NB4 (cell line): ENCODE data around the gene NFAM1.

ENCODE experiments used
- DNase-seq: peaks from one replicate; pipeline ENCODE4 v3.0.0; 2010; ENCODE audit warnings: low read depth
- H3K4me3 ChIP-seq: one replicate; pipeline ENCODE4 v1.5.1; 2011; ENCODE audit warnings: mild to moderate bottlenecking, low read depth, low read length, moderate library complexity
- CTCF ChIP-seq: IDR thresholded peaks from one replicate; pipeline ENCODE4 v1.5.1; 2012; ENCODE audit warnings: low read depth, low read length
- MAX ChIP-seq: IDR thresholded peaks from 2 replicates; pipeline ENCODE4 v1.6.1; 2011; ENCODE audit warnings: low read depth, low read length
- MYC ChIP-seq: IDR thresholded peaks from 2 replicates; pipeline ENCODE4 v1.6.1; 2011; ENCODE audit warnings: low read depth, low read length
- POLR2A ChIP-seq: IDR thresholded peaks from 2 replicates; pipeline ENCODE4 v1.6.1; 2011; ENCODE audit warnings: mild to moderate bottlenecking; ENCODE audit not compliant: insufficient read length; ENCODE audit errors: extremely low read depth

Gene NFAM1

GRCh38 chr22:42468841-42469240, 36.6 kb upstream of the NFAM1 start:
- peak; percentile 88 for DNase-seq
- H3K4me3 ChIP-seq, result no peak overlapping the region
- TF ChIP-seq MYC, result no peak
- TF ChIP-seq CTCF, result no peak
- TF ChIP-seq POLR2A, result no peak
- no peak for TF ChIP-seq MAX

GRCh38 chr22:42462016-42462415, 29.8 kb upstream of the NFAM1 start:
- no peak for DNase-seq
- H3K4me3 ChIP-seq, result no peak overlapping the region
- no peak for TF ChIP-seq POLR2A
- no peak for TF ChIP-seq MYC
- no peak for TF ChIP-seq CTCF
- TF ChIP-seq MAX, result no peak

DNA sequence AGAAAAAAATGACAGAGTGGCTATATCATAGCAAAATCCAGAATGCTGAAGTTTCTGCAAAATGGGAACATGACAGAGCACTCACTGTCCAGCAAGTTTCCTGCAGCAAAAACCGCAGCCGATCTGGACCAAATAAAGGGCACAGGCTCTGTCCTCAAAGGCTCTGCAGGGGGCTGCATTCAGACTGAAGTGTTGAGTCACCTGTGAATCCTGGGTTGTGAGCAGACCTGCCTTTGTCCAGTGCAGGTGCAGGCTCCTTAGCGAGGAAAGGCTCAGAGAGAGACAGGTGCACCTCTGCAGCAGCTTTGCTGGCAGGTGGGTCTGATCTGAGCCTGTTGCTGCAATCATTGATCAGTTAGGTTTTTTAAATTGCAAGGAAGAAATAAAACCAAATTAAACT, 29.3 kb upstream of the NFAM1 start:
- TF ChIP-seq CTCF, result no peak
- TF ChIP-seq MYC, result no peak
- no peak for TF ChIP-seq MAX
- TF ChIP-seq POLR2A, result no peak
- H3K4me3 ChIP-seq, result no peak overlapping the region
- no peak for DNase-seq

DNA sequence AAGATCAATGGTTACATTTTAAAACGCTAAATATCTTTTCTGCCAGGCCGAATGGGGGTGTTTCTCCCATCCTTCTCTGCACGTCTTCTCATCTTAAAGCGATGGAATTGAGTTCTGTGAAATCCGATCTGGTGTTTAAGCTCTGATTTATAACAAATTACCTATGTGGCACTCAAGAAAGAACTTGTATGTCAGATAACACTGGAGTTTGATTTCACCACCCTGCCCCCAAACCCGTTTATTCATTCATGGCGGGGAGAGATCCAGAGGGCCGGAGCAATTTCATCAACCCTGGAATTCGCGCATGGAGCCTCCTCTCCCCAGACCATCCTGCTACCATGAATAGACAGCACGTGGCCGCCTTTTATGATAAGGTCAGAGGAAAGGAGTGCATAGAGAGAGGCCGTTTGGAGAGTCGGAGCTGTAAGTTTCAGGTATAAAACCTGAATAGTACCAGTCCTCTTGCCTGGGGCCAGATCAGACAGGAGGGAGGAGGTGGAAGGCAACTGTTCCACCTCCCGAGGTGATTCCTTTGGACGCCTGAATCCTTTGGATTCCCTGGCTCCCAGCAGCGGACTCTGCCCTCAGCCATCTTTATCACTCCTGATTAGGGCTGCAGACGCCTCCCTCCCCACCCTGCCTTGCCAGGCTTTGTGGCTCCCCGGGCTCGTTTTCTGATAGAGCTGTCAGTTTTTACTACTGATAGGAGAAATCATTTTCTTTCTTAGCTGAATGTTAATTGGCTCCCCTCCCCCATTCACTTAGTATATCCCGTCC, 27.3 kb upstream of the NFAM1 start:
- no peak for TF ChIP-seq POLR2A
- no peak for TF ChIP-seq MYC
- TF ChIP-seq CTCF, result no peak
- H3K4me3 ChIP-seq, result no peak overlapping the region
- no peak for DNase-seq

- H3K4me3 ChIP-seq, result no peak overlapping the region
- no peak for DNase-seq
- TF ChIP-seq MAX (no peak), CTCF (no peak), MYC (no peak), POLR2A (no peak)
These were observed 20.7 kb upstream of the NFAM1 start for GRCh38 chr22:42452916-42453315.

DNA sequence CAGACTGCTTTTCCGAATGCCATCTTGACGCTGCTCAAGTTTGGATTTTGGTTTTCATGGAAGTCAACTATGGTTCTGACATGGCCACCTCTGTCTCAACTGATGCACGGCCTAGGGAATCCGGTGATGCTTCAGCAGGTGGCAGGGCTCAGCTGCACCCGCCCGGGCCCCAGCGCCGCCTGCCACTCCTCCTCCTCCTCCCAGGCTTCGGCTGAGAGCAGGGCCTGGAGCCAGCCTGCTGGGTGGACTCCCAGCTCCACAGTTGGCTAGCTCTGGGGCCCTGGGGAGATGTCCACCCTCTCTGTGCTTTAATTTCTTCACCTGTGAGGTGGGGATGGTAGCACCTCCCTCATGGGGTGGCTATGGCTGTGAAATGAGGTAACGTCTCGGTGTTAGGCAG, 20.3 kb upstream of the NFAM1 start:
- no peak for DNase-seq
- no peak overlapping the region for H3K4me3 ChIP-seq
- TF ChIP-seq MAX, result no peak
- TF ChIP-seq MYC, result no peak
- no peak for TF ChIP-seq CTCF
- no peak for TF ChIP-seq POLR2A
